A549 treated with CORT108297 at 1 μM for 4 hours (cell line): ENCODE measurements around the gene ZBTB39. TPM values are rescaled to one million over a fixed set of nuclear protein-coding genes. Genes with fewer than 3 reads are reported as not detected.

Experiments used
- total RNA-seq: library from RNA; stranded (reverse); fragments of 200-300 nt; extraction: Qiagen RNA extraction; gene quantifications from 5 replicates; pipeline ENCODE4 v1.2.3, GENCODE V29; 2022

Gene ZBTB39, protein sequence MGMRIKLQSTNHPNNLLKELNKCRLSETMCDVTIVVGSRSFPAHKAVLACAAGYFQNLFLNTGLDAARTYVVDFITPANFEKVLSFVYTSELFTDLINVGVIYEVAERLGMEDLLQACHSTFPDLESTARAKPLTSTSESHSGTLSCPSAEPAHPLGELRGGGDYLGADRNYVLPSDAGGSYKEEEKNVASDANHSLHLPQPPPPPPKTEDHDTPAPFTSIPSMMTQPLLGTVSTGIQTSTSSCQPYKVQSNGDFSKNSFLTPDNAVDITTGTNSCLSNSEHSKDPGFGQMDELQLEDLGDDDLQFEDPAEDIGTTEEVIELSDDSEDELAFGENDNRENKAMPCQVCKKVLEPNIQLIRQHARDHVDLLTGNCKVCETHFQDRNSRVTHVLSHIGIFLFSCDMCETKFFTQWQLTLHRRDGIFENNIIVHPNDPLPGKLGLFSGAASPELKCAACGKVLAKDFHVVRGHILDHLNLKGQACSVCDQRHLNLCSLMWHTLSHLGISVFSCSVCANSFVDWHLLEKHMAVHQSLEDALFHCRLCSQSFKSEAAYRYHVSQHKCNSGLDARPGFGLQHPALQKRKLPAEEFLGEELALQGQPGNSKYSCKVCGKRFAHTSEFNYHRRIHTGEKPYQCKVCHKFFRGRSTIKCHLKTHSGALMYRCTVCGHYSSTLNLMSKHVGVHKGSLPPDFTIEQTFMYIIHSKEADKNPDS
- 4.0 to 6.0 TPM (median 5.1 TPM) in 5 replicates for total RNA-seq

DNA sequence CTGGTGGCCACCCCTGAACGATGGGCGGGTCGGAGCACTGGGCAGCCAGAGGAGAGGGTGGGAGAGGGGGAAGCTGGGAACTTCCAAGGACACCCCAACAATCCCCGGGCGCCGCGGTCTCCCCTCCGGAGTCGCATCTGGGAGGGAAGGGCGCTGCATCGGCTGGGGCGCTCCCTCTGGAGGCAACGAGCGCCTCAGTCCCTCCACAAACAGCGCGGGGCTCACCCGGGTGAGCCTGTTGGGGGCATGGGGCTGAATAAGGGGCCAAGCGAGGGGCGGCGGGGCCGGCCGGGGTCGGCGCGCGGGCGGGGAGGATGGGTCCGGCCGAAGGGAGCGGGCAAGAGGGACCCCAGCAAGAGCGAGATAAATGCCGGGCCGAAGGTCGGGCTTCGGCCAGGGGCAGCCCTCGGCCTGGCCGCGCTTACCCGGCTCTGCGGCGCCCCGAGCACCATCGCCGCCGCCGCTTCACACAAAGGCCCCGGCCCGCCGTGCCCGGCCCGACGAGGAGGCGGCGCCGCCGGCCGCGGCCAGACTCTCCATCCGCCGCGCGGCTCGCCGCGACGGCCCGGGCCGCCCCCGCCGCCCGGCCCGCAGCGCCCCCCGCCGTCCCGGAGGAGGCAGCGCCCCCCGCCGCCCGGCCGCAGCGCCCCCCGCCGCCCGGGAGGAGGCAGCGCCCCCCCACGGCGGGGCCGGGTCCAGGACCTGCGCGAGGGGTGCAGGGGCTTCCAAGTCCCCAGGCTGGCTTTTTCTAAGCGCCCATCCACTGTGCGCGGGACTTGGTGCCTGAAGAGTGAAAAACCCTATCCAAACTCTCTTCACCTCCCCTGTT lies at the start of gene ZBTB39:
Gene ZBTB39, minus strand, starts transcription at position 567 of the 829 bp plus-strand sequence. CDS start 1,629 bp downstream, outside the sequence.

DNA sequence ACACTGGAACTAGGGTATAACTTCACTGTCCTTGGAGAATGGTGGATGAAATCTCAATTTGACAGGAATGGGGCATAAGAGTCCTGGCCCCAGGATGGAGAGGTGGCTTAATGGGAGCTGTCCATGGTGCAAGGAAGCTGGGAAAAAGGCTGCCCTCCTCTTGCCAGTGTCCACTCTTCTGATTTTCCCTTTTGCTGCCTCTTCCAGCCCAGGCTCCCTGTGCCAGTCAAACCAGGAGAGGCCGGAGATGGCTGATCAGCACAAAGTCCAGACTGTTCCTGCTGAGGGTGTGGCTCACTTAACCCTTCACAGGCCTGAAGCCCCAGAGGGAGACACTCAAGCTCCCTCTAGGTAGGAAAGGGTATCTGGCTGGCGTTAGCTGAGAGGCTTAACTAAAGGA lies 43.5 kb upstream of the ZBTB39 start, which contains the start of gene MYO1A:
Gene MYO1A, minus strand, starts transcription at position 240 of the 400 bp plus-strand sequence. CDS start 1,806 bp downstream, outside the sequence.

DNA sequence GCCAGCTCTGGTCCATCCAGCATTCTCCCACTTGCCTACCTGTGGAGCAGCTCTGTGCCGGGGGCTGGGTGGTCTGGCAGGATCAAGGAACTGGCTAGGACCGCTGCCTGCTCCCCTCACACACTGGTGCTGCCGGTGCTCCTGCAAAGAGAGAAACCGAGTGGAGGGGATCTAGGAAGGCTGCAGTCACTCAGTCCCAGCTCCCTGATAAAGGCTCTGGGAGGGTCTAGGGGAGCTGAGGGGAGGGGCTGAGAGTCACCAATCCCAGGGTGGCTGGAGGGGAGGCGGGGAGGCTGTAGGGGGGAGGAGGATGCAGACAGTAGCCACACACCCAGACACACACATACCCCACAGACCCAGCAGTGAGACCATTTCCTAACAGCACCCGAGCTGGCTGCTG lies 10.0 kb upstream of the ZBTB39 start, which contains the start of gene TAC3:
Gene TAC3, minus strand, starts transcription at position 182 of the 400 bp plus-strand sequence. CDS start 732 bp downstream, outside the sequence.

DNA sequence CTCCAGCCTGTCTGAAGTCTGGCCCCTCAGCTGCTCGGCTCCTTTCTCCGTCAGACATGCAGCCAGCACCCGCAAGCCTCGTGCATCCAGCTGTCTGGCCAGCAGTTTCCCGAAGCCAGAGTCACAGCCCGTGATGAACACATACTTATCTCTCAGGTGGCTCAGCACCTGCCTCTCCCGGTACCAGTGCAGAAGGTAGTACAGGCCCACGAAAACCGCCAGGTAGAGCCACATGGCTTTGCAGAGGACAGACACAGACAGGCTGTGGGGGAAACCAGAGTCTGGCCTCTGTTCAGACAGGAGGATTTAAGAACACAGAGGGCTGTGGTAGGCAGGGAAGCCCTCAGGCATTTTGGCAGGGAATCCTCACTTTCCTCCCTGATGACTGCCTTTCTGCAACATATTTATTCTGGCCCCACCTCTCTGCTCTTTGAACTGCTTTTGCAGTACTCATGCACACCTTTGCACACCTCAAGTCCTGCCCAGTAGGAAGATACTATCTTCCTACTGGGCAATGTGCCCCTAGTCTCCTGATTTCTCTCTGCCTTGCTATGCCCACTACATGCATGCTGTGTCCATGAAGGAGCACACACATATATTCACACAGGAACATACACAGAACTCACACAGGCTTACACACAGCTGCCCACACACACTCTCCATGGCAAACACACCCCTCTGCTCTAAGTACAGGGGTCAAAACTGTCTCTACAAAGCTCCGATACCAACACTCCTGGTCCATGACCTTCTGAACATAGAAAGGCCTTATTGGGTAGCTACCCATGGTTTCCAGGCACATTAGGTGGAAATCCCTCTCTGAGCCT lies 48.9 kb downstream of the ZBTB39 start, which contains the start of gene RDH16:
Gene RDH16, minus strand, starts transcription at position 380 of the 824 bp plus-strand sequence. Its CDS starts 146 bp downstream, at position 234.

Other genes starting within 250 kb of the ZBTB39 start
- gene HSD17B6, start 243.2 kb downstream of the ZBTB39 start, total RNA-seq: 0.64 to 1.5 TPM (median 1.3 TPM) in 5 replicates
- not detected in 5 replicates for gene SDR9C7, start 72.1 kb downstream of the ZBTB39 start, total RNA-seq
- gene RDH16, start 48.9 kb downstream of the ZBTB39 start, total RNA-seq: 0.05 to 0.18 TPM (median 0.10 TPM) in 5 replicates
- gene TAC3, start 10.0 kb upstream of the ZBTB39 start, total RNA-seq: 0.11 to 0.20 TPM (median 0.13 TPM) in 3 of 5 replicates, not detected in the others
- gene MYO1A, start 43.6 kb upstream of the ZBTB39 start, total RNA-seq: 0.09 to 0.41 TPM (median 0.22 TPM) in 5 replicates
- 14.5 to 17.2 TPM (median 17.0 TPM) in 5 replicates for gene NEMP1, start 72.2 kb upstream of the ZBTB39 start, total RNA-seq
- 12.4 to 21.4 TPM (median 19.1 TPM) in 5 replicates for gene NAB2, start 82.6 kb upstream of the ZBTB39 start, total RNA-seq
- gene STAT6, start 104.8 kb upstream of the ZBTB39 start, total RNA-seq: 42.7 to 55.1 TPM (median 54.2 TPM) in 5 replicates
- gene LRP1, start 121.9 kb upstream of the ZBTB39 start, total RNA-seq: 15.9 to 22.7 TPM (median 18.3 TPM) in 5 replicates
- gene LRP1-AS, start 141.1 kb upstream of the ZBTB39 start, total RNA-seq: not detected in 5 replicates
- gene NXPH4, start 210.2 kb upstream of the ZBTB39 start, total RNA-seq: 4.1 to 6.2 TPM (median 5.4 TPM) in 5 replicates
- 123 to 141 TPM (median 136 TPM) in 5 replicates for gene SHMT2, start 223.2 kb upstream of the ZBTB39 start, total RNA-seq
- gene STAC3, start 244.6 kb upstream of the ZBTB39 start, total RNA-seq: 0.33 to 0.47 TPM (median 0.42 TPM) in 5 replicates